Panc1 (cell line): ENCODE data around the gene CALD1. TPM values are rescaled to one million over a fixed set of nuclear protein-coding genes. Genes with fewer than 3 reads are reported as not detected.

Source experiments
- ATAC-seq: fragments of 200-7000 bp; cut with Tn5 transposase; 2 replicates; pipeline ENCODE4 v1.9.1; 2020; ENCODE audit warnings: mild to moderate bottlenecking, moderate library complexity
- BruUV-seq: library from RNA; stranded (reverse); fragments of 400-500 nt; replicated peaks from 2 replicates; lab custom pipeline; 2021; lab: Mats Ljungman, UMichigan
- CTCF ChIA-PET: fragments of 300-600 bp; sonication (Branson Sonifier 250); formaldehyde crosslinking; loops from one replicate; lab custom pipeline; 2022; ENCODE audit warnings: antibody characterized with exemption; lab: Charles Lee
- POLR2A ChIA-PET: fragments of 300-600 bp; sonication (Branson Sonifier 250); formaldehyde crosslinking; loops from one replicate; lab custom pipeline; 2022; ENCODE audit warnings: antibody characterized with exemption; lab: Charles Lee
- DNase-seq: peaks from one replicate; pipeline ENCODE4 v3.0.0-alpha.2; 2010; ENCODE audit warnings: low read depth, low spot score
- H3K27ac ChIP-seq: 2 replicates; pipeline ENCODE4 v1.5.1; 2011; ENCODE audit warnings: mild to moderate bottlenecking, low read length, inconsistent platforms
- H3K27me3 ChIP-seq: fragments of 200-500 bp; sonication (Bioruptor generic); 2 replicates; pipeline ENCODE4 v1.6.0; 2014; ENCODE audit warnings: low read length, inconsistent platforms; ENCODE audit not compliant: control insufficient read depth, insufficient read depth
- H3K36me3 ChIP-seq: fragments of 200-500 bp; sonication (Bioruptor generic); 2 replicates; pipeline ENCODE4 v1.5.1; 2014; ENCODE audit warnings: inconsistent platforms, mild to moderate bottlenecking, low read length, moderate library complexity; ENCODE audit not compliant: control insufficient read depth, insufficient read depth
- H3K4me1 ChIP-seq: 2 replicates; pipeline ENCODE4 v1.5.1; 2011; ENCODE audit warnings: inconsistent platforms, mild to moderate bottlenecking, low read length, moderate library complexity; ENCODE audit not compliant: control insufficient read depth, insufficient read depth
- H3K4me3 ChIP-seq, 2 experiments: 2 replicates each; pipeline ENCODE4 v1.5.1; 2011 to 2012; ENCODE audit warnings: low read depth in 2 of 2, low read length in 2 of 2, mild to moderate bottlenecking in 2 of 2, inconsistent platforms in 1 of 2, moderate library complexity in 1 of 2
- H3K9me3 ChIP-seq: fragments of 200-500 bp; sonication (Bioruptor generic); 2 replicates; pipeline ENCODE4 v1.5.1; 2014; ENCODE audit warnings: low read depth, mild to moderate bottlenecking, inconsistent platforms, low read length, moderate library complexity; ENCODE audit not compliant: control insufficient read depth, insufficient read depth
- CTCF ChIP-seq: fragments of 450-650 bp; IDR thresholded peaks from 2 replicates; pipeline ENCODE4 v1.5.1; 2017; ENCODE audit warnings: mild to moderate bottlenecking
- POLR2AphosphoS5 ChIP-seq: IDR thresholded peaks from 2 replicates; pipeline ENCODE4 v1.6.1; 2012; ENCODE audit warnings: mild to moderate bottlenecking, low read depth, low read length, moderate library complexity
- REST ChIP-seq, 2 experiments: IDR thresholded peaks; 2 replicates each; pipeline ENCODE4 v1.6.1; 2011 to 2012; ENCODE audit warnings: low read depth in 2 of 2, control low read depth in 1 of 2, low read length in 1 of 2, mild to moderate bottlenecking in 1 of 2, moderate library complexity in 1 of 2; ENCODE audit not compliant: insufficient read depth in 1 of 2
- SIN3A ChIP-seq: IDR thresholded peaks from 2 replicates; pipeline ENCODE4 v1.6.1; 2012; ENCODE audit warnings: low read depth, mild to moderate bottlenecking, low read length, moderate library complexity, borderline replicate concordance; ENCODE audit not compliant: insufficient read depth
- TCF7L2 ChIP-seq: IDR thresholded peaks from 2 replicates; pipeline ENCODE4 v1.6.1; 2011; ENCODE audit warnings: mild to moderate bottlenecking, low read depth, low read length, inconsistent platforms
- in situ Hi-C: cut with HindIII; loops from 2 replicates; pipeline ENCODE4 v1.10.0; 2016; ENCODE audit warnings: low sequenced_read_pairs, low pct_unique_long_range_greater_than_20kb
- intact Hi-C: fragments of 100-400 bp; cut with micrococcal nuclease; formaldehyde crosslinking; loops from one replicate; pipeline ENCODE4 v1.10.0; 2022; ENCODE audit not compliant: unreplicated experiment
- total RNA-seq: library from RNA; stranded (reverse); gene quantifications from one replicate; pipeline ENCODE4 v1.2.1, GENCODE V29; 2021; ENCODE audit not compliant: unreplicated experiment

The CALD1 gene
- total RNA-seq, 1 experiment from 2014 or later, result 9.2 TPM

- Histone ChIP-seq H3K27ac (no peak overlapping the region), H3K36me3 (no peaks in the 10 kb centered on the region), H3K4me1 (no peaks in the 10 kb centered on the region), H3K4me3 (no peak overlapping the region), H3K27me3 (no peaks in the 10 kb centered on the region), H3K9me3 (no peaks in the 10 kb centered on the region)
- POLR2A ChIA-PET, result no interaction called here
- TF ChIP-seq TCF7L2 (no peak), POLR2AphosphoS5 (no peak), CTCF (no peak), REST (IDR thresholded peaks at IDR 0.05; ENCODE audit: insufficient read depth in 1 of 2, low read depth in 2 of 2, low read length in 1 of 2) (no peak), SIN3A (no peak)
- CTCF ChIA-PET, result no interaction called here
- ATAC-seq (no peak), DNase-seq (no peak)
- intact Hi-C loops (no loop called here), in situ Hi-C loops (no loop called here)
- BruUV-seq, result no TSS peak
These were observed 18.2 kb upstream of the CALD1 start for GRCh38 chr7:134761266-134761665.

- Histone ChIP-seq H3K4me1 (no peaks in the 10 kb centered on the region), H3K27me3 (no peaks in the 10 kb centered on the region), H3K36me3 (no peaks in the 10 kb centered on the region), H3K9me3 (no peaks in the 10 kb centered on the region), H3K27ac (no peak overlapping the region), H3K4me3 (no peak overlapping the region)
- DNase-seq (no peak), ATAC-seq (no peak)
- in situ Hi-C loops, result no loop called here
- TF ChIP-seq TCF7L2 (no peak), POLR2AphosphoS5 (no peak), SIN3A (no peak), CTCF (no peak), REST (IDR thresholded peaks at IDR 0.05; ENCODE audit: insufficient read depth in 1 of 2, low read depth in 2 of 2, low read length in 1 of 2) (no peak)
- intact Hi-C loops, result no loop called here
- no TSS peak for BruUV-seq
- ChIA-PET CTCF (no interaction called here), POLR2A (no interaction called here)
These were observed 15.5 kb upstream of the CALD1 start for GRCh38 chr7:134763960-134764359.
